MM.1S (cell line): Measurements from ENCODE around the gene TREM1.

Experiments
- DNase-seq: peaks from one replicate; pipeline ENCODE4 v3.0.0-alpha.2; 2015
- H2AFZ ChIP-seq: fragments of 300-600 bp; sonication (generic); 2 replicates; pipeline ENCODE4 v1.6.0; 2016; ENCODE audit warnings: antibody characterized with exemption, low read length
- H3F3A ChIP-seq: fragments of 300-600 bp; sonication (generic); 2 replicates; pipeline ENCODE4 v1.6.1; 2016; ENCODE audit warnings: mild to moderate bottlenecking, antibody characterized with exemption, low read length, moderate library complexity, mixed read lengths; ENCODE audit not compliant: insufficient read depth
- H3K27ac ChIP-seq: fragments of 300-600 bp; sonication (generic); 2 replicates; pipeline ENCODE4 v1.5.1; 2016; ENCODE audit warnings: mild to moderate bottlenecking, low read length
- H3K27me3 ChIP-seq: fragments of 300-600 bp; sonication (generic); replicated peaks from 2 replicates; pipeline ENCODE4 v1.6.0; 2016; ENCODE audit warnings: low read length; ENCODE audit not compliant: insufficient read depth
- H3K36me3 ChIP-seq: fragments of 300-600 bp; sonication (generic); replicated peaks from 2 replicates; pipeline ENCODE4 v1.6.1; 2016; ENCODE audit warnings: mild to moderate bottlenecking, low read length, mixed read lengths; ENCODE audit not compliant: insufficient read depth
- H3K4me1 ChIP-seq: fragments of 300-600 bp; sonication (generic); 2 replicates; pipeline ENCODE4 v1.6.1; 2016; ENCODE audit warnings: low read length, mixed read lengths
- H3K4me2 ChIP-seq: fragments of 300-600 bp; sonication (generic); 2 replicates; pipeline ENCODE4 v1.6.0; 2016; ENCODE audit warnings: low read depth, low read length
- H3K4me3 ChIP-seq: fragments of 300-600 bp; sonication (generic); 2 replicates; pipeline ENCODE4 v1.5.1; 2016; ENCODE audit warnings: low read length, mixed read lengths
- H3K79me2 ChIP-seq: fragments of 300-600 bp; sonication (generic); 2 replicates; pipeline ENCODE4 v1.6.1; 2016; ENCODE audit warnings: mixed run types, low read length, mixed read lengths
- H3K9ac ChIP-seq: fragments of 300-600 bp; sonication (generic); 2 replicates; pipeline ENCODE4 v1.6.1; 2016; ENCODE audit warnings: low read length, mixed read lengths
- H3K9me2 ChIP-seq: fragments of 300-600 bp; sonication (generic); replicated peaks from 2 replicates; pipeline ENCODE4 v1.6.1; 2016; ENCODE audit warnings: mild to moderate bottlenecking, low read length, mixed read lengths; ENCODE audit not compliant: insufficient read depth
- H3K9me3 ChIP-seq: fragments of 300-600 bp; sonication (generic); replicated peaks from 2 replicates; pipeline ENCODE4 v1.6.1; 2016; ENCODE audit warnings: mild to moderate bottlenecking, low read length, mixed read lengths; ENCODE audit not compliant: insufficient read depth
- H4K20me1 ChIP-seq: fragments of 300-600 bp; sonication (generic); 2 replicates; pipeline ENCODE4 v1.6.1; 2016; ENCODE audit warnings: mild to moderate bottlenecking, low read length, moderate library complexity, mixed read lengths; ENCODE audit not compliant: insufficient read depth
- EZH2 ChIP-seq: fragments of 300-600 bp; sonication (generic); optimal IDR thresholded peaks from 2 replicates; pipeline ENCODE3; 2017; ENCODE audit warnings: low read depth, mild to moderate bottlenecking, antibody characterized with exemption, low read length, mixed read lengths
- EZH2phosphoT487 ChIP-seq: fragments of 300-600 bp; sonication (generic); IDR thresholded peaks from 2 replicates; pipeline ENCODE4 v1.6.1; 2018; ENCODE audit warnings: antibody characterized with exemption, low read length
- TF ChIP-seq, protein P1 (sequence below): fragments of 300-600 bp; sonication (generic); IDR thresholded peaks from 2 replicates; pipeline ENCODE4 v1.5.1; 2016; ENCODE audit warnings: antibody characterized with exemption, low read length, mixed read lengths

TREM1 gene

DNA sequence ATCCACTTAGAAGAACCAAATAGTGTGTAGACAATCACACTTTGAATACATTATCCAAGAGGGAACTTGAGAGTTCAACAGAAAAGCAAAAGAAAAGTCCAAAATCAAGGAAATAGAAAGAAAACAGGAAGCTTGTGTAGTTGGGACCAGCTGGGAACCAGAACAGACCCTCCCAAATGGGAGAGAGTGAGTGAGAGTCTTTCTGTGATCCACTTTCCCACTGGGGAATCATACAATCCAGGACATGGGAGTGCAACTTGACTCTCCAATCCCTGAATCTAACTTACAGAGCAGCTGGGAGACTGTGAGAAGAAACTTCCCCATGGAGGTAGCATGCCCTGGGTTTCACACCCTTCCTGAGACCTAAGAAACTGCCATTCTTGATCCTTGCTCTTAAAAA lies 31.4 kb downstream of the TREM1 start:
- peak overlapping the region; percentile 94 for H3K27ac ChIP-seq
- peak overlapping the region; percentile 53 for H3K4me2 ChIP-seq
- peaks cover 47% of the 10 kb centered on the region for H3K4me1 ChIP-seq
- peaks cover 31% of the 10 kb centered on the region for H3F3A ChIP-seq
- no peaks in the 10 kb centered on the region for H3K36me3 ChIP-seq
- no peak overlapping the region for H3K4me3 ChIP-seq
- H3K9me2 ChIP-seq, result no peaks in the 10 kb centered on the region
- H4K20me1 ChIP-seq, result no peaks in the 10 kb centered on the region
- TF ChIP-seq EZH2phosphoT487, result no peak
- TF ChIP-seq EZH2, result no peak
- no peak for DNase-seq
- no peaks in the 10 kb centered on the region for H3K79me2 ChIP-seq
- H2AFZ ChIP-seq, result peak overlapping the region; percentile 29; the same call in 1 of the 2 replicates
- no peaks in the 10 kb centered on the region for H3K27me3 ChIP-seq
- no peaks in the 10 kb centered on the region for H3K9me3 ChIP-seq
- peak overlapping the region; percentile 41; the same call in 1 of the 2 replicates for H3K9ac ChIP-seq

DNA sequence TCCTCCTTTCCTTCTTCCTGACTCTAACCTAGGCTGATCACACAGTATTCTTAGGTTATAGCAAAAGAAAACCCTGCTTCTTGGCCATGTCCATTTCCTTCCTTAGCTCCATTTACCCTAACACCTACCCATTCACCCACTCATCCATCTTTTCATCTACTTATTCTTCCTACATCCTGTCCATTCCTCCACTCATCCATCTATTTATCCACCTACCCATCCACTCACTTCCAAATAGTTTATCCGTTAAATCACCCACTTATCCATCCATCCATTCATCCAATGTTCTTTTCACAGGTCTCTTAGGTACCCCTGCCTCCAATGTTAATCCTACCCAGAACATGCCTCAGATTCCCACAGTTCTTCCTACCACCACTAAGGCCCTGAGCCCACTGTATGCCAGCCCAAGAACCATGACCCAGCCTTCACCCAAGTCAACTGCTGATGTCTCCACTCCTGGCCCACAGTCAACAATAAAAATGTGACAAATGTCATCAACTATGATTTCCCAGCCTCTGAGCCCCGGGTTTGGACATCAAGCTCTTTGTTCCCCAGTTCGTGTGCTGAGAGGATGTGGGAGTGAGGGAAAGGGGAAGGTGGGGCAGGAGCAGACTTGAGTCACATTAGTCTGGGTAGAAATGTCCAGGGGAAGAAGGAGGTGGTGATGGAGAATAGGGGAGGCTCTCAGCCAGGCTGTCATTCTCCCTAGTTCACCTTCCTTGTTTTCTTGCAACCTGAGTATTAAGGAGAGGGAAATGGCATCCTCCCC lies 33.9 kb downstream of the TREM1 start:
- H3K27me3 ChIP-seq, result no peaks in the 10 kb centered on the region
- H3K4me3 ChIP-seq, result no peak overlapping the region
- no peaks in the 10 kb centered on the region for H4K20me1 ChIP-seq
- no peak overlapping the region for H3K27ac ChIP-seq
- H3K79me2 ChIP-seq, result no peaks in the 10 kb centered on the region
- DNase-seq, result no peak
- H3K9me2 ChIP-seq, result no peaks in the 10 kb centered on the region
- H3K9ac ChIP-seq, result no peak overlapping the region
- H3F3A ChIP-seq, result peaks cover 30% of the 10 kb centered on the region
- no peaks in the 10 kb centered on the region for H3K36me3 ChIP-seq
- TF ChIP-seq EZH2, result no peak
- no peak for TF ChIP-seq EZH2phosphoT487
- TF ChIP-seq, protein P1, sequence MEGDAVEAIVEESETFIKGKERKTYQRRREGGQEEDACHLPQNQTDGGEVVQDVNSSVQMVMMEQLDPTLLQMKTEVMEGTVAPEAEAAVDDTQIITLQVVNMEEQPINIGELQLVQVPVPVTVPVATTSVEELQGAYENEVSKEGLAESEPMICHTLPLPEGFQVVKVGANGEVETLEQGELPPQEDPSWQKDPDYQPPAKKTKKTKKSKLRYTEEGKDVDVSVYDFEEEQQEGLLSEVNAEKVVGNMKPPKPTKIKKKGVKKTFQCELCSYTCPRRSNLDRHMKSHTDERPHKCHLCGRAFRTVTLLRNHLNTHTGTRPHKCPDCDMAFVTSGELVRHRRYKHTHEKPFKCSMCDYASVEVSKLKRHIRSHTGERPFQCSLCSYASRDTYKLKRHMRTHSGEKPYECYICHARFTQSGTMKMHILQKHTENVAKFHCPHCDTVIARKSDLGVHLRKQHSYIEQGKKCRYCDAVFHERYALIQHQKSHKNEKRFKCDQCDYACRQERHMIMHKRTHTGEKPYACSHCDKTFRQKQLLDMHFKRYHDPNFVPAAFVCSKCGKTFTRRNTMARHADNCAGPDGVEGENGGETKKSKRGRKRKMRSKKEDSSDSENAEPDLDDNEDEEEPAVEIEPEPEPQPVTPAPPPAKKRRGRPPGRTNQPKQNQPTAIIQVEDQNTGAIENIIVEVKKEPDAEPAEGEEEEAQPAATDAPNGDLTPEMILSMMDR, result no peak
- H2AFZ ChIP-seq, result no peak overlapping the region
- H3K4me2 ChIP-seq, result no peak overlapping the region
- no peaks in the 10 kb centered on the region for H3K9me3 ChIP-seq
- H3K4me1 ChIP-seq, result peaks cover 35% of the 10 kb centered on the region

DNA sequence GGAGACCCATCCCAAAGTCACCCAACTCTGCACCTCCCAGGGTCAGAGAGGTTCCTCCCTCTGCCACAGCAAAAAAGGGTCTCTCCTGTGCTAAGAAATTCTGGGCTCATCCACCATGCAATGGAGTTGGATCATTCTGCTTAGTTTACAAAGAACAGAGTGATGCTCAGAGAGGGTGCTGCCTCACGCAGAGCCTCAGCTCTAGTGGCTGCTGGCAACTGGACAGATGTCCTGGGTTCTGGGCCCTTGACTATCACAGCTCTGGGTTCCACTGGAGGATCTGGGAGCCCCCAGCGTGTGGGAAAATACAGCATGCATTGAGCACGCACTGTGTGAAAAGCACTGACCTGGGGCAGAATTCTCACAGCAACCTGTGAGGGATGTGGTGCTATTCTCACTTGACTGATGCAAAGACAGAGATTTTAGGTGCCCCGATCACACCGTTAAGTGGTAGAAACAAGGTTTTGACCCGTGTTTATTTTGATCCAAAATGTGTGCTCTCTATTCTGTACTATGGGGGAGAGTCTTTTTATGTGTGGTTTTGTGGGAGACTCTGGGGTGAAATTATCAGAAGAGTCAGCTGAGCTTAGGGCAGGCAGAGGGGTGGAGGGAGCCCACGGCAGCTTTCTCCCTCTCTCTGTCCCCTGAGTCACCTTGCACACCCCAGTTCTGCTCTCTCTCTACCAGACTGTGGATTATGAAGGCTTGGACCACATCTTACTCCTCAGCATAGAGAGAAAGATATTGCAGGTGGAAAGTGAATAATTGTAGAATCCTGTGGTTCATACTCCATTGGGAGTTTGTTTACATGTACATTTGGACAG lies 38.4 kb downstream of the TREM1 start:
- H3K27ac ChIP-seq, result no peak overlapping the region
- no peak overlapping the region for H3K9ac ChIP-seq
- H3K27me3 ChIP-seq, result no peaks in the 10 kb centered on the region
- no peak overlapping the region for H3K4me2 ChIP-seq
- H3K4me3 ChIP-seq, result no peak overlapping the region
- H3K4me1 ChIP-seq, result no peaks in the 10 kb centered on the region
- H4K20me1 ChIP-seq, result no peaks in the 10 kb centered on the region
- H3K9me2 ChIP-seq, result no peaks in the 10 kb centered on the region
- H3K36me3 ChIP-seq, result no peaks in the 10 kb centered on the region
- no peaks in the 10 kb centered on the region for H3F3A ChIP-seq
- no peak for DNase-seq
- no peaks in the 10 kb centered on the region for H3K79me2 ChIP-seq
- no peaks in the 10 kb centered on the region for H3K9me3 ChIP-seq
- no peak overlapping the region for H2AFZ ChIP-seq
- no peak for TF ChIP-seq EZH2
- TF ChIP-seq, protein P1, result no peak
- no peak for TF ChIP-seq EZH2phosphoT487
